Muscle layer of colon (tissue), 2 donors: ENCODE data around the gene GON4L.
"Not testable (repeated sequence)": the region's sequence is repeated elsewhere in the genome, so short reads cannot be mapped to it uniquely, and the experiment has no call there.

Experiments
- H3K27ac ChIP-seq: one replicate; pipeline ENCODE4 v1.7.0; 2013; ENCODE audit warnings: low read depth, mild to moderate bottlenecking, low read length, moderate library complexity
- H3K27me3 ChIP-seq, 2 donors: one replicate each; pipeline ENCODE4 v1.7.0; 2013; ENCODE audit warnings: low read length in 2 of 2, mild to moderate bottlenecking in 2 of 2; ENCODE audit not compliant: insufficient read depth in 2 of 2, control insufficient read depth in 1 of 2
- H3K36me3 ChIP-seq: one replicate; pipeline ENCODE4 v1.7.0; 2013; ENCODE audit warnings: mild to moderate bottlenecking, low read length; ENCODE audit not compliant: insufficient read depth
- H3K4me1 ChIP-seq: one replicate; pipeline ENCODE4 v1.7.0; 2013; ENCODE audit warnings: mild to moderate bottlenecking, low read length; ENCODE audit not compliant: insufficient read depth
- H3K4me3 ChIP-seq, 2 donors: one replicate each; pipeline ENCODE4 v1.7.0; 2013; ENCODE audit warnings: low read length in 2 of 2, low read depth in 1 of 2, mild to moderate bottlenecking in 1 of 2, moderate library complexity in 1 of 2
- H3K9ac ChIP-seq: one replicate; pipeline ENCODE4 v1.7.0; 2013; ENCODE audit warnings: low read length
- H3K9me3 ChIP-seq: one replicate; pipeline ENCODE4 v1.7.0; 2013; ENCODE audit warnings: mild to moderate bottlenecking, low read length
- donor health status: abdominal sarcoma.
- donor health status: Adenocarcinoma of cecum.

GON4L gene

DNA sequence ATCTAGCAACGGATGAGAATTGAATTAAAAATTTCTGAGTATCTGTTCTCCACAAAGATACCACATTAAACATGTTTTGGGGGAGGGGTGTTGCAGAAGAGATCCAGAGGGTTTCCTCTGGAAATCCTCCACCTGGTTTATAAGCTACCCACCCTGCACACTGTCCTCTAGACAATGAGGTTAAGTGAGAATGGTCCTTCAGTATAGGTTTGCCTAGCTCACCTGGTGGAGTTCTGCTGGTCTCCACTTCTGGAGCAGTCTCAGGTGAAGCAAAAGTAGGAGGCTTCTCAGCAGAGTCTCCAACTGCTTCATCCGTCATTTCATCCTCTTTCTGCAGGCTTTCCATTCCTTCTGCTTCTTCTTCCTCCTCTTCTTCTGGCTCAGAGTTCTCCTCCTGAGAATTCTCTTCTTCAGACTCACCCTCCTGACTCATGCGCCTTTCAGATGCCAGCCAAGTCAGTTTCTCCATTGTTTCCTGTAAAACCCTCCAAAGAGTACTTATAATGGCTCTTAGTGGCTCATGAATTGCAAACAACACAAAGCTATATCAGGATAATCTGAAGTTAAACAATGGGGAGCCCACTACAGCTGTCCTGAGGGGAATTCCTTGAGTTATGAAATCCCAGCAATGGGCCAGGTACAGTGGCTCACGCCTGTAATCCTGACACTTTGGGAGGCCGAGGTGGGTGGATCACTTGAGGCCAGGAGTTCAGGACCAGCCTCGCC lies 93.8 kb downstream of the GON4L start:
- H3K36me3 ChIP-seq, result peaks cover 54% of the 10 kb centered on the region
- H3K27ac ChIP-seq, H3K9ac ChIP-seq, H3K9me3 ChIP-seq, H3K4me1 ChIP-seq, H3K4me3 ChIP-seq, H3K27me3 ChIP-seq: not testable (repeated sequence)

DNA sequence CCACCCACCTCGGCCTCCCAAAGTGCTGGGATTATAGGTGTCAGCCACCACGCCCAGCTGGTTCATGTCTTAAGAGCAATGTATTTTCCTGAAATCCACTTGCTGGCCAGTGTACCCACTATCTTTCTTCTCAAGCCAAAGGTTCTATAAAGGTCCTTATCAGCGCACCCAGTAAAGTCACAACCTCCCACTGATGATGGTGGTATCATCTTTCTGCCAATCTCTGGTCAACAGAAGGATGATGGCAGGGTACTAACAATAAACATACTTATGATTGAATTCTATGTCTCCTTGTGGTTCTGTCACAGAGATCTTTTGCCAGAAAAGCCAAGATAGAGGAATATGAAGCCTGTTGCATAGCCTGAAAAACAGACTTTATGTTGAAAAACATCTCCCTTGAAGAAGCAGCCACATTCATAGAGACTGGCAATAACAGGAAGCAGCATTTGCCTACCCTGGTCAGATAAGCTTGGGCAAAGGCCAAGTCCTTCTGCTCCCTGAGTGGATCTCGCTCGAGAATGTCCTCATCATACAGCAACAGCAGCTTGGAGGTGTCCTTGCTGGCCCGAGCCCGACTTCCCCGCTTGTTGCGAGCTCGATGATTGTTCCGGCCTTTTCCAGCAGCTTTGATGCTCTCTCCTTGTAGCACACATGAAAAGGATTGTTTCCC lies 95.1 kb downstream of the GON4L start:
- Histone ChIP-seq H3K4me3 (no peak overlapping the region), H3K4me1 (no peaks in the 10 kb centered on the region), H3K36me3 (peaks cover 55% of the 10 kb centered on the region), H3K9ac (no peak overlapping the region), H3K9me3 (no peaks in the 10 kb centered on the region), H3K27me3 (no peaks in the 10 kb centered on the region), H3K27ac (no peak overlapping the region)

DNA sequence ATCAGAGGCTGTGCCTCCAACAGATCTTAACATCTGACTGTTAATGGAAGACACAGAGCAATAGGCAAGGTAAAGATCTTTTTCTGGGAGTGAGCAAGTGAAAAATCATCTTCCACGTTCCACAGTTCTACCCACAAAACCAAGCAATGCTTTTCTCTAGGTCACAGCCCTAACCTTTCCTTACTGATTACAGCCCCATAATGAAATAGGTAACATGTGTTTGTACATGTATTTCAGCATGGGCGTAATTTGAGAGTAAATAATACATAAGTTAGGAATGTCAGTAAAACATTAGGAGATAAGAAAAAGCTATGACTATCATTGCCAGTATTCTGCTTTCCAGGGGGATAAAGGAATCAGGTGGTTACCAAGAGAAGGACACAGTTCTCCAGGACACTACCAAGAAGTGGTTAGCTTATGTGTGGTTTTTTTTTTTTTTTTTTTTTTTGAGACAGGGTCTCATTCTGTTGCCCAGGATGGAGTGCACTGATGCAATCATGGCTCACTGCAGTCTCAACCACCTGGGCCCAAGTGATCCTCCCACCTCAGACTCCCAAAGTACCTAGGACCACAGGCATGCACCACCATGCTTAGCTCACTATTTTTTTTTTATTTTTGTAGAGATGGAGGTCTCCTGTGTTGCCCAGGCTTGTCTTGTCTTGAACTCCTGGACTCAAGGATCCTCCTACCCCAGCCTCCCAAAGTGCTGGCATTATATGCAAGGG lies 96.1 kb downstream of the GON4L start:
- Histone ChIP-seq H3K4me1 (no peaks in the 10 kb centered on the region), H3K36me3 (peaks cover 59% of the 10 kb centered on the region), H3K9me3 (no peaks in the 10 kb centered on the region), H3K27me3 (no peaks in the 10 kb centered on the region), H3K9ac (no peak overlapping the region), H3K27ac (no peak overlapping the region), H3K4me3 (no peak overlapping the region)

DNA sequence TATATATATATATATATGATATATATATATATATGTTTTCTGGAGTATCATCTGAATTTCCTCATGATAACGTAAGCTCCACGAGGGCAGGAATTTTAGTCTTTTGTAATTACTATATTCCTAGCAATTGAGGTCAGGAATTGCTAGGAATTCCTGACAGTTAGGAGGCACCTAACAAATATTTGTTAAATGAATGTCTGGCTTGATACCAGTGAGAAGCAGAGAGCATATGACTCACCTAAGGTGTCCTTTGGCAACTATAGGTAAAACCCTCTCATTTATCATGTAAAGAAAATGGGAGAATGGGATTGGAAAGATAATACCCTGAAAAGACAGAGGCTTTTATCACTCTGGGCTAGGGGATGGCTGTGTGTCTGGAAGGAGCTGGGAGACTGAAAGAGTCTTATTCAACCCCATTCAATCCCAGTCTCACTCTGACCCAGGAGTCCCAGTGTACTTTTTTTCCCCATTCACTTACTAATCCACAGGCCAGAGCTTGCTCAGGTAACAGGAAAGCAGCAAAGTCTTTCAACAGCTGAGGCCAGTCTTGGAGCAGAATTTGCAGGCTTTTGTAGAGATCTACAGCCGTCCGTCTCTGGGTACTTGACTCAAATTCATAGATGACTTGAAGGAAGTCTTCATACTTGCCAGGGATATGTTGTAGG lies 96.9 kb downstream of the GON4L start:
- H3K27ac ChIP-seq, result no peak overlapping the region
- H3K27me3 ChIP-seq, result no peaks in the 10 kb centered on the region
- no peaks in the 10 kb centered on the region for H3K4me1 ChIP-seq
- no peak overlapping the region for H3K4me3 ChIP-seq
- no peaks in the 10 kb centered on the region for H3K9me3 ChIP-seq
- H3K36me3 ChIP-seq, result peaks cover 53% of the 10 kb centered on the region
- H3K9ac ChIP-seq, result no peak overlapping the region

DNA sequence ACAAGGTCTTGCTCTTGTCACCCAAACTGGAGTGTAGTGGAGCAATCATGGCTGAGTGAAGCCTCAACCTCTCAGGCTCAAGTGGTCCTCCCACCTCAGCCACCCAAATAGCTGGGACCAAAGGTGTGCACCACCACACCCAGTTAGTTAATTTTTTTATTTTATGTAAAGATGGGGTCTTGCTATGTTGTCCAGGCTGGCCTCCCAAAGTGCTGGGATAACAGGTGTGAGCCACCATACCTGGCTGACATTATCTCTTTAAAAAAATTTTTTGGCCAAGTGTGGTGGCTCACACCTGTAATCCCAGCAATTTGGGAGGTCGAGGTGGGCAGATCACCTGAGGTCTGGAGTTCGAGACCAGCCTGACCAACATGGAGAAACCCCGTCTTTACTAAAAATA lies 98.0 kb downstream of the GON4L start:
- H3K27me3 ChIP-seq, H3K4me3 ChIP-seq, H3K4me1 ChIP-seq, H3K9me3 ChIP-seq, H3K27ac ChIP-seq, H3K9ac ChIP-seq: not testable (repeated sequence)
- H3K36me3 ChIP-seq, result peaks cover 49% of the 10 kb centered on the region

DNA sequence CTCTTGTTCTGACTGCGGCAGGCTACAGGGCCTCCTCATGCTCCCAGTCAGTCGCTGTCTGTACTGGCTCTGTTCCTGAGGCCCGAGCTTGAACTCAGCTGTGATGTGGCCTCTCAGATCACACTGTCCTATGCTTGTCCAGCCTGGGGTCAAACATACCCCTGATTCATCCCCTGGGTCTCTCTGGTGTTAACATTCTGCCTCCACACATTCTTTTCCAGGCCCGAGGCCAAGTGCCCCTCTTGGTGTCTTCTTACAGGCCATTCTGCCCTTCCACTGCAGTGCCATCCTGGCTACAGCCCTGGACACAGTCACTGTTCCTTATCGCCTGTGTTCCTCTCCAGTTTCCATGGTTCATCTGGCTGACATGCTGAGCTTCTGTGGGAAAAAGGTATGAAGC lies 108.9 kb downstream of the GON4L start:
- not testable (repeated sequence) for H3K9ac ChIP-seq, H3K4me1 ChIP-seq, H3K27me3 ChIP-seq, H3K9me3 ChIP-seq, H3K27ac ChIP-seq, H3K4me3 ChIP-seq
- peaks cover 13% of the 10 kb centered on the region for H3K36me3 ChIP-seq

DNA sequence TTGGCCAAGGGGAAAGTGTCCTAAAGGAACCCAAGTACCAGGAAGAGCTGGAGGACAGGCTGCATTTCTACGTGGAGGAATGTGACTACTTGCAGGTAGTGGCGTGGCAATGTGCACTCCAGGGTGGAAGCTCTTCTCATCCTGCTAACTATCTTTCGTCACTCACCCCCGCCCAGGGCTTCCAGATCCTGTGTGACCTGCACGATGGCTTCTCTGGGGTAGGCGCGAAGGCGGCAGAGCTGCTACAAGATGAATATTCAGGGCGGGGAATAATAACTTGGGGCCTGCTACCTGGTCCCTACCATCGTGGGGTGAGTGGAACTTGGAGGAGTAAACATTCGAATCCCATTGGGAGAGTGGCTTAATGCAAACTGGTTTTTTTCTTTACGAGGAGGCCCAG lies 109.4 kb downstream of the GON4L start:
- not testable (repeated sequence) for H3K27me3 ChIP-seq, H3K36me3 ChIP-seq, H3K4me1 ChIP-seq, H3K27ac ChIP-seq, H3K9ac ChIP-seq, H3K4me3 ChIP-seq, H3K9me3 ChIP-seq

DNA sequence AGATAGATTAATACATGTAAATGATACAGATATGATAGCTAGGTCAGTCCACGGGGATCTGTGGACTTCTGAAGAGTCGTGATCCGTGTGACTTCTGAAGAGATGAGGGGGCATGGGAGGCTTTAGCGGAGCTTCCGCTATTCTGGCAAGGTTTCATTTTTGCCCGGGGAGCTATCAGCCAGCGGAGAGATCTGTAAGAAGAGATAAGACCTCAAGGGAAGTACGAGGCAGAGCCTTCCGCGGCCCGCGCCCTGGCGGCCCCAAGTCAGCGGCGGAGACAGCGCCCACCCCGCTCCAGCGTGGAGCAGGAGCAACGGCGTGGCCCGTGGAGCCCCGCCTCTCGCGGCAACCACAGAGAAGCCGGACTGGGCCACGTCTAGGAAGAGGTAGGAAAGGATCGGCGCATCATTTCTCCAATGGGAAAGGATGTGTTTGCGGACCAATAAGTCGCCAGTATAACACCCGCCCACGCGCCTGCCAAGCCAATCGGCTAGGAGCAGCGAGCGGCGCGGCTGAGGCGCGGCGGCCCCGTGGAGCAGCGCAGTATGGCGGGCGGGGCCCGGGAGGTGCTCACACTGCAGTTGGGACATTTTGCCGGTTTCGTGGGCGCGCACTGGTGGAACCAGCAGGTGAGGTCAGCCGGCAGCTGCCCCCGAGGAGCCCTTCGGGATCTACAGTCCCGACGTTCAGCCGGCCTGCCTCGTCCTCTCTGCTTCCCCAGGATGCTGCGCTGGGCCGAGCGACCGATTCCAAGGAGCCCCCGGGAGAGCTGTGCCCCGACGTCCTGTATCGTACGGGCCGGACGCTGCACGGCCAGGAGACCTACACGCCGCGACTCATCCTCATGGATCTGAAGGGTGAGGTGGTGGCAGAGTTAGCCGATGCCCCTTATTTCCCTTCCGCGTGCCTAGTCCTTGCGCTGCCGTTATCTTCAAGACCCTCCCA lies 111.5 kb downstream of the GON4L start:
- Histone ChIP-seq H3K4me3 (peak overlapping the region; percentile 47 to 69), H3K9ac (peak overlapping the region; percentile 31), H3K27ac (peak overlapping the region; percentile 47)
- not testable (repeated sequence) for H3K27me3 ChIP-seq, H3K36me3 ChIP-seq, H3K4me1 ChIP-seq, H3K9me3 ChIP-seq

DNA sequence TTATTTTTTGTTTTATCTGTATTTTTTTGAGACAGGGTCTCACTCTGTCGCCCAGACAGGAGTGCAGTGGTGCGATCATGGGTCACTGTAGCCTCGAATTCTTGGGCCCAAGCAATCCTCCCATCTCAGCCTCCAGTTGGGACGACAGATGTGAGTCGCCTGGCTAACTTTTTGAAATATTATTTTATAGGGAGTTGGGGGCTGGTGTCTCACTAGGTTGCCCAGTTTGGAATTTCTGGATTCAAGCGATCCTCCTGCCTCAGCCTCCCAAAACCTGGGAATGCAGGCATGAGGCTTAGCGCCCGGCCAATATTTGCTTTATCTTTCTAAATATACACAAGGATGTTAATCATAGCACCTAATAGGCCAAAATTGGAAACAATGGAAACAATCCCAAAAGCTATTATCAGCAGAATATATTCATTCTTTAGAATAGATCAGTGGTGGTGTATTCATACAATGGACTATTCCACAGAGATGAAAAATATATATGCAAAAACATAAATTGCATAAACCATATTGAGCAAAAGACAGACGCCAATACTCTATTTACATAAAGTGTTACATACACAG lies 112.2 kb downstream of the GON4L start:
- Histone ChIP-seq H3K9ac (peak overlapping the region; percentile 31), H3K4me3 (peak overlapping the region; percentile 47 to 69), H3K36me3 (no peaks in the 10 kb centered on the region), H3K9me3 (no peaks in the 10 kb centered on the region), H3K27me3 (no peaks in the 10 kb centered on the region), H3K27ac (peak overlapping the region; percentile 47), H3K4me1 (no peaks in the 10 kb centered on the region)

DNA sequence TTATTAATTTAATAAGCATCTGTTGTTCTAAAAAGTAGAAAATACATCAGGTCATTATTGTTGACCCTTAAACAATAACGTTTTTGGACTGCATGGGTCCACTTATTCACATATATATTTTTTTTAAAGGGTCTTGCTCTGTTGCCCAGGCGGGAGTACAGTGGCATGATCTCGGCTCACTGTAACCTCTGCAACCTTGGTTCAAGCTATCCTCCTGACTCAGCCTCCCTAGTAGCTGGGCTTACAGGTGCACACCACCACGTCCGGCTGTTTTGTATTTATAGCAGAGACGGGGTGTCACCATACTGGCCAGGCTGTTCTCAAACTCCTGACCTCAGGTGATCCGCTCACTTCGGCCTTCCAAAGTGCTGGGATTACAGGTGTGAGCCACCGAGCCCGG lies 115.1 kb downstream of the GON4L start:
- no peak overlapping the region for H3K27ac ChIP-seq

More for the DNA sequence above, 115.1 kb downstream of the GON4L start:
- Histone ChIP-seq H3K27me3 (no peaks in the 10 kb centered on the region), H3K9me3 (no peaks in the 10 kb centered on the region), H3K9ac (no peak overlapping the region), H3K36me3 (peaks cover 3% of the 10 kb centered on the region), H3K4me3 (no peak overlapping the region), H3K4me1 (no peaks in the 10 kb centered on the region)
